KMS-11 (cell line): ENCODE results near the gene ECD.

ENCODE experiments used
- H2AFZ ChIP-seq: fragments of 200-600 bp; sonication (generic); 2 replicates; pipeline ENCODE4 v1.6.1; 2016; ENCODE audit warnings: antibody characterized with exemption, mixed run types, low read depth
- H3K27ac ChIP-seq: fragments of 200-600 bp; sonication (generic); 2 replicates; pipeline ENCODE4 v1.6.1; 2016; ENCODE audit warnings: mild to moderate bottlenecking, mixed run types
- H3K27me3 ChIP-seq: fragments of 200-600 bp; sonication (generic); 2 replicates; pipeline ENCODE4 v1.6.1; 2017; ENCODE audit warnings: mild to moderate bottlenecking, low read depth, mixed run types, moderate library complexity; ENCODE audit not compliant: insufficient read depth
- H3K36me3 ChIP-seq: fragments of 200-600 bp; sonication (generic); 2 replicates; pipeline ENCODE4 v1.6.1; 2017; ENCODE audit warnings: mild to moderate bottlenecking, mixed run types; ENCODE audit not compliant: insufficient read depth
- H3K4me1 ChIP-seq: fragments of 200-600 bp; sonication (generic); 2 replicates; pipeline ENCODE4 v1.6.1; 2016; ENCODE audit warnings: mild to moderate bottlenecking, low read depth, mixed run types; ENCODE audit not compliant: poor library complexity, severe bottlenecking
- H3K4me2 ChIP-seq: fragments of 200-600 bp; sonication (generic); 2 replicates; pipeline ENCODE4 v1.7.0; 2016; ENCODE audit warnings: mild to moderate bottlenecking, mixed run types
- H3K4me3 ChIP-seq: fragments of 200-600 bp; sonication (generic); IDR thresholded peaks from 2 replicates; pipeline ENCODE4 v1.6.1; 2017; ENCODE audit warnings: low read depth, low read length, mixed read lengths; ENCODE audit not compliant: insufficient read depth
- H3K79me2 ChIP-seq: fragments of 200-600 bp; sonication (generic); 2 replicates; pipeline ENCODE4 v1.6.1; 2016; ENCODE audit warnings: low read depth, mixed run types; ENCODE audit not compliant: insufficient read depth
- H3K9ac ChIP-seq: fragments of 200-600 bp; sonication (generic); 2 replicates; pipeline ENCODE4 v1.6.1; 2016; ENCODE audit warnings: mild to moderate bottlenecking, mixed run types
- H4K20me1 ChIP-seq: fragments of 200-600 bp; sonication (generic); 2 replicates; pipeline ENCODE4 v1.6.1; 2016; ENCODE audit warnings: mild to moderate bottlenecking, mixed run types; ENCODE audit not compliant: insufficient read depth
- TF ChIP-seq, protein P1 (sequence below): fragments of 200-600 bp; sonication (generic); conservative IDR thresholded peaks from 2 replicates; pipeline ENCODE4 v1.6.1; 2017; ENCODE audit warnings: low read depth, mild to moderate bottlenecking, antibody characterized with exemption, low read length, moderate library complexity, mixed read lengths

The ECD gene

DNA sequence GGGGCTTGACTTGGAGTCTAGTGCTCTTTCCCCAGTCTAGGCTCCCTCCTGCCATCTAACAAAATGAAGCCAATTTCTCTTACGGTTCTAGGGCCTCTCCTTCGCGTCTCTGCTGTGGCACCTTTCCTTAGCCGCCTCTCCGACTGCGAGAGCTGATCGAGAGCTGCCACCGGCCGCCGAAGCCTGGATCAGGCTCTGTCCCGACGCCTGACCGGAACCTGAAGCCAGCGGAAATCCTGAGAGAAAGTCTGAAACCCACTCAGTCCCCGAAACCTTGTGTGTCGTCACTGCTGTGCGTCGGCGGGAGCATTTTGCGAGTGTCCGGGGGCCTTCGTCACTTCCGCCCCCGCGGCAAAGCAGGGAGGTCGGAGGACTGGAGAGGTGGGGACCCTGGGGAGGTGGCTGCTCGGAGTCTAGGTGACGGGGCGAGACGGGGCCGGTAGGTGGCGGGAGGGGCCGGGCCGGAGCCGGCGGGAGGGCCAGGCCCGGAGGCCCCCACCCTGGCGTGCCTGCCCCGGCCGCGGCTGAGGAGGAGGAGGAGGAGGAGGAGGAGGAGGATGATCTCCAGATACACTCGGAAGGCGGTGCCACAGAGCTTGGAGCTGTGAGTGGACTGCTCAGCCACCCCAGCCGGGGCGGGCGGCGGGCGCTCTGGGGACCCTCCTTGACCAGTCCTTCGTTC lies at the start of gene ECD, which contains the start of gene FAM149B1:
Gene ECD, minus strand, starts transcription at position 226 of the 682 bp plus-strand sequence. CDS start 4,071 bp downstream, outside the sequence.
Gene FAM149B1, plus strand, starts transcription at position 337 of the 682 bp plus-strand sequence. Its CDS starts 221 bp downstream, at position 558.
- H3K79me2 ChIP-seq, result peaks cover 31% of the 10 kb centered on the region
- no peaks in the 10 kb centered on the region for H3K27me3 ChIP-seq
- TF ChIP-seq, protein P1, sequence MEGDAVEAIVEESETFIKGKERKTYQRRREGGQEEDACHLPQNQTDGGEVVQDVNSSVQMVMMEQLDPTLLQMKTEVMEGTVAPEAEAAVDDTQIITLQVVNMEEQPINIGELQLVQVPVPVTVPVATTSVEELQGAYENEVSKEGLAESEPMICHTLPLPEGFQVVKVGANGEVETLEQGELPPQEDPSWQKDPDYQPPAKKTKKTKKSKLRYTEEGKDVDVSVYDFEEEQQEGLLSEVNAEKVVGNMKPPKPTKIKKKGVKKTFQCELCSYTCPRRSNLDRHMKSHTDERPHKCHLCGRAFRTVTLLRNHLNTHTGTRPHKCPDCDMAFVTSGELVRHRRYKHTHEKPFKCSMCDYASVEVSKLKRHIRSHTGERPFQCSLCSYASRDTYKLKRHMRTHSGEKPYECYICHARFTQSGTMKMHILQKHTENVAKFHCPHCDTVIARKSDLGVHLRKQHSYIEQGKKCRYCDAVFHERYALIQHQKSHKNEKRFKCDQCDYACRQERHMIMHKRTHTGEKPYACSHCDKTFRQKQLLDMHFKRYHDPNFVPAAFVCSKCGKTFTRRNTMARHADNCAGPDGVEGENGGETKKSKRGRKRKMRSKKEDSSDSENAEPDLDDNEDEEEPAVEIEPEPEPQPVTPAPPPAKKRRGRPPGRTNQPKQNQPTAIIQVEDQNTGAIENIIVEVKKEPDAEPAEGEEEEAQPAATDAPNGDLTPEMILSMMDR, result peak; percentile 32; the same call in 1 of the 2 replicates
- peaks cover 19% of the 10 kb centered on the region for H3K4me1 ChIP-seq
- no peak within 1 kb of the TSS for H3K4me3 ChIP-seq
- H3K27ac ChIP-seq, result peak within 1 kb of the TSS; percentile 77
- peak within 1 kb of the TSS; percentile 76 for H3K9ac ChIP-seq
- H2AFZ ChIP-seq, result peak within 1 kb of the TSS; percentile 92
- no peaks in the 10 kb centered on the region; the same call in 1 of the 2 replicates for H3K36me3 ChIP-seq
- peak within 1 kb of the TSS; percentile 76 for H3K4me2 ChIP-seq
- H4K20me1 ChIP-seq, result no peaks in the 10 kb centered on the region

DNA sequence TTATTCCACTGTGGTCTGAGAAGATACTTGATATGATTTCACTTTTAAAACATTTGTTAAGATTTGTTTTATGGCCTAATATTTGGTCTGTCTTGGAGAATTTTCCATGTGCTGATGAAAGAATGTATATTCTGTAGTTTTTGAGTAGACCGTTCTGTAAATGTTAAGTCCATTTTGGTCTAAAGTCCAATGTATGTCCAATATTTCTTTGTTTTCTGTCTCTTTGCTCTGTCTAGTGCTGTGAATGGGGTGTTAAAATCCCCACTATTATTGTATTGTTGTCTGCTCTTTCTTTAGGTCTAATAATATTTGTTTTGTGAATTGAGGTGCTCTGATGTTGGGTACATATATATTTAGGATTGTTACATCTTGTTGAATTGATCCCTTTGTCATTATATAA lies 47.9 kb upstream of the ECD start:
- no peak overlapping the region for H2AFZ ChIP-seq
- H3K4me3 ChIP-seq, result no peak overlapping the region
- no peak overlapping the region for H3K9ac ChIP-seq
- H3K27ac ChIP-seq, result no peak overlapping the region
- TF ChIP-seq, protein P1, result no peak
- H3K36me3 ChIP-seq, result no peaks in the 10 kb centered on the region
- H4K20me1 ChIP-seq, result no peaks in the 10 kb centered on the region
- H3K79me2 ChIP-seq, result no peaks in the 10 kb centered on the region
- H3K4me2 ChIP-seq, result no peak overlapping the region
- peaks cover 27% of the 10 kb centered on the region for H3K4me1 ChIP-seq
- no peaks in the 10 kb centered on the region for H3K27me3 ChIP-seq

DNA sequence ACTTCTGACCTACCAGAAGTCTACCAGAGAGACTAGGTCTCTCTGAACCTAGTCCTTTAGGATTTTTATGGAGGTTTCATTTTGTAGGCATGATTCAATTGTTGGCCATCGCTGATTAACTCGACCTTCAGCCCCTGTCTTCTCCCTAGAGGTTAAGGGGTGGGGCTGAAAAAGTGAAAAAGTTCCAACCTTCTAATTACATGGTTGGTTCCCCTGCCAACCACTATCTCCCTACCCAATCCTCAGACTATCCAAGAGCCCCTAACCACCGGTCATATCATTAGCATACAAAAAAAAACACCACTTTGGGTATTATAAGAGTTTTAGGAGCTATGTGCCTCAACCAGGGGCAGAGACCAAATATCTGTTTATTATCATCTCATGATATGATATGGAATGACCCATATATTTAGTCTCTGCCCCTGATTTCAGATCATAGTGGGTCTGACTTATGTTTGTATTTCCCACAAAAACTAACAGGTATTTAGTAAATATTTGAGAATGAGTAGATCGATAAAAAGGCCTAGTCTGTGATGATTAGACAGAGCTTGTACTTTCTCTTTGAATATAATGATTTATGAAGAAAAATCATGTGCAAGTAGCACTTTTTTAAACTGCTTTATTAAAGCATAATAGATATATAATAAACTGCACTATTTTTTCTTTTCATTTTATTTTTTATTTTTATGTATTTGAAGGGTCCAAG lies 43.5 kb upstream of the ECD start:
- Histone ChIP-seq H3K27ac (no peak overlapping the region), H3K4me3 (no peak overlapping the region), H4K20me1 (no peaks in the 10 kb centered on the region), H3K36me3 (no peaks in the 10 kb centered on the region), H3K9ac (no peak overlapping the region), H3K4me1 (no peaks in the 10 kb centered on the region), H3K79me2 (no peaks in the 10 kb centered on the region), H3K27me3 (no peaks in the 10 kb centered on the region), H3K4me2 (no peak overlapping the region), H2AFZ (no peak overlapping the region)
- TF ChIP-seq, protein P1, result no peak

DNA sequence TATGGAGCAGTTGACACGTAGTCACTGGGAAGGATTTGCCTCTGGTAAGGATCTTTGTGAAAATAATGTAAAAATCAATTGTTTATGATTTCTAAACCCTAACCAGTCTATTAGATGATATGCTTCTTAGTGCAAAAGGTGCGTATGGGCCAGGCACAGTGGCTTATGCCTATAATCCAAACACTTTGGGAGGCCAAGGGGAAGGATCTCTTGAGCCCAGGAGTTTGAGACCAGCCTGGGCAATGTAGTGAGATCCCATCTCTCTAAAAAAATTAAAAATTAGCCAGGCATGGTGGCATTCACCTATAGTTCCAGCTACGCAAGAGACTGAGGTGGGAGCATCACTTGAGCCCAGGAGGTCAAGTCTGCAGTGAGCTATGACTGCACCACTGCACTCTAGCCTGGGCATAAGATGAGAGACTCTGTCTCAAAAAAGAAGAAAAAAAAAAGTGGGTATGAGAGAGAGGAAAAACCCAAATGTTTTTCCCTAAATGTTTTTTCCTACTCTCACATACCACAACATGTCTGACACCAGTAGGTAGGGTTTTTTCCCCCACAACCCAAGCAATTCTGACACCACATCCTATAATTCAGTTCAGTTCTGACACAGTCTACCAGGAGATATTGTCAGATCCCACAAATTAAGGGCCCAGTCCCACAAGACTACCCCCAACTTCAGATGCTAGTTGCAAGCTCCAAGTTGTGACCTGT lies 42.7 kb upstream of the ECD start:
- Histone ChIP-seq H3K27me3 (no peaks in the 10 kb centered on the region), H3K4me1 (no peaks in the 10 kb centered on the region), H3K9ac (no peak overlapping the region), H3K27ac (no peak overlapping the region), H3K79me2 (no peaks in the 10 kb centered on the region), H2AFZ (no peak overlapping the region), H4K20me1 (no peaks in the 10 kb centered on the region), H3K36me3 (no peaks in the 10 kb centered on the region), H3K4me3 (no peak overlapping the region), H3K4me2 (no peak overlapping the region)
- TF ChIP-seq, protein P1, result no peak
